Measurements from ENCODE around the gene PEX12.

DNA sequence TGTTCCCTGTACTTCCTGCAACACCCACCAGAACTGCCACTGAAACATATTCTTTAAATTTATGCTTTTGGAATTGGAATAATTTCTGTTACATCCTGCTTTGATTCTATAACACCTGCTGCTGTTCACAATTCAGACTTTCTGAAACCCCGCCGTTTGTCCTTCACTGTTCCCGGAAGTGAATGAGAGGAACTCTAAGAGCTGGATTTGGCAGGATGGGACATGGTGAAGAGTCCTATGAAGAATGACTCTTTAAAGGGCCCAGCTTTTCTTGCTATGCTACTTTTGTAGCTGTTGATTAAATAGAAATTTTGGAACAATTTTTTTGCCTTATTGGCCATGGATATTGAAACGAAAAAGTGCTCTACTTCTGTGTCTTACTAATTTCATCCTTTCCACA, 17.7 kb upstream of the PEX12 start:
- TF ChIP-seq, protein P1, sequence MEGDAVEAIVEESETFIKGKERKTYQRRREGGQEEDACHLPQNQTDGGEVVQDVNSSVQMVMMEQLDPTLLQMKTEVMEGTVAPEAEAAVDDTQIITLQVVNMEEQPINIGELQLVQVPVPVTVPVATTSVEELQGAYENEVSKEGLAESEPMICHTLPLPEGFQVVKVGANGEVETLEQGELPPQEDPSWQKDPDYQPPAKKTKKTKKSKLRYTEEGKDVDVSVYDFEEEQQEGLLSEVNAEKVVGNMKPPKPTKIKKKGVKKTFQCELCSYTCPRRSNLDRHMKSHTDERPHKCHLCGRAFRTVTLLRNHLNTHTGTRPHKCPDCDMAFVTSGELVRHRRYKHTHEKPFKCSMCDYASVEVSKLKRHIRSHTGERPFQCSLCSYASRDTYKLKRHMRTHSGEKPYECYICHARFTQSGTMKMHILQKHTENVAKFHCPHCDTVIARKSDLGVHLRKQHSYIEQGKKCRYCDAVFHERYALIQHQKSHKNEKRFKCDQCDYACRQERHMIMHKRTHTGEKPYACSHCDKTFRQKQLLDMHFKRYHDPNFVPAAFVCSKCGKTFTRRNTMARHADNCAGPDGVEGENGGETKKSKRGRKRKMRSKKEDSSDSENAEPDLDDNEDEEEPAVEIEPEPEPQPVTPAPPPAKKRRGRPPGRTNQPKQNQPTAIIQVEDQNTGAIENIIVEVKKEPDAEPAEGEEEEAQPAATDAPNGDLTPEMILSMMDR (tag by site-specific recombination; IDR thresholded peaks at IDR 0.05), result no peak
- TF ChIP-seq, protein P2, sequence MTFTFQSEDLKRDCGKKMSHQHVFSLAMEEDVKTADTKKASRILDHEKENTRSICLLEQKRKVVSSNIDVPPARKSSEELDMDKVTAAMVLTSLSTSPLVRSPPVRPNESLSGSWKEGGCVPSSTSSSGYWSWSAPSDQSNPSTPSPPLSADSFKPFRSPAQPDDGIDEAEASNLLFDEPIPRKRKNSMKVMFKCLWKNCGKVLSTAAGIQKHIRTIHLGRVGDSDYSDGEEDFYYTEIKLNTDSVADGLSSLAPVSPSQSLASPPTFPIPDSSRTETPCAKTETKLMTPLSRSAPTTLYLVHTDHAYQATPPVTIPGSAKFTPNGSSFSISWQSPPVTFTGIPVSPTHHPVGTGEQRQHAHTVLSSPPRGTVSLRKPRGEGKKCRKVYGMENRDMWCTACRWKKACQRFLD (tag by site-specific recombination; IDR thresholded peaks at IDR 0.05), result no peak
- TF ChIP-seq SETDB1 (IDR thresholded peaks at IDR 0.05; ENCODE audit: insufficient read length, low read length) (no peak), ZBTB26 (tag by site-specific recombination; optimal IDR thresholded peaks at IDR 0.05) (no peak), GLI4 (tag by site-specific recombination; IDR thresholded peaks at IDR 0.05) (no peak), ZNF529 (tag by site-specific recombination; IDR thresholded peaks at IDR 0.05; ENCODE audit: insufficient replicate concordance) (no peak)
